ENCODE measurements around the gene PXYLP1.

Gene PXYLP1

DNA sequence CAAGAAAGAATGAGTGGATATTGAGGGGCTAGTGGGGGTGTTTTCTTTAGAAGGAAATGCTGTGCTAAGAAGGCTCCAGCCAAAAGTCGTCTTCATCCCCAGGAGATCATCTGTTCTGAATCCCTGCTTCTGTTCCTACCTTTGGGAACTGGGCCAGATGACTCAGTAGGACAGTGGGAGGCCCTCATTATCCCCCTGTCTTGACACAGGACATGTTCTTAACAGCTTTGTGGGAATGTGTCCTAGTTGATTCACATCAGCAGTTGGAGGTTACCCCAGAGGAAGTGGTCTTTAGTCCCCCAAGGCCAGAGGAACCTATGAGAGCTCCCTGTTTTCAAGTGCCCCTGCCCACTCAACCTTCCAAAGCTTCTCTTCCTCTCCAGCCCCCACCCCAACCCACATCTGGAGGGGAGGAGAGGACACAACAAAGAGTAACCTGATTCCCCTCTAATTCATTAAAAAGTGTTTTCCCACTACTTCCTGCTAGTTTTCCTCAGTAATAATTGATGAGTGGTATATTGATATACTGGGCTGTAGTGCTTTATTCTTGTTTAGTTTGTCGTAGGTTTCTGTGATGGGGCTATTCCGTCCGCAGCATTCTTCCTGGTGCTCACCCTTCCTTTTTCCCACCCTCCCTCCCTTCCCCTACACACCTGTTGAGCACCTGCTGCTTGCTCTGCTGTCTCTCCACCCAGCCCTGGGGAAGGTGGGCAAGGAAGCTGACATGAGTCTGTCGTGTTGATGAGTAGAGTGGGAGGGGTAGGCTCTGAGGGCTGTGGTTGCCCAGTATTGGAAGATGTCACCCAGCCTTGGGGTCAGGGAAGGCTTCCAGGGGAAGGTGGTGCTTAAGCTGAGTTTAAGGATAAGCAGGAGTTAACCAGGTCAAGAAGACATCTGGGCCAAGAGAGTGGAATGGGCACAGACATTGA lies 9.3 kb downstream of the PXYLP1 start:
- H3K27ac ChIP-seq (ENCODE audit: low read length): no peak overlapping the region
- no peaks in the 10 kb centered on the region for H3K9me3 ChIP-seq (ENCODE audit: control insufficient read depth in 1 of 2, low read length in 2 of 2)
- peaks cover 0 to 13% of the 10 kb centered on the region in 2 donors for H3K4me1 ChIP-seq (ENCODE audit: control insufficient read depth in 1 of 2, insufficient read depth in 2 of 2, low read length in 2 of 2)

GRCh38 chr3:141241616-141242376 lies 10.2 kb downstream of the PXYLP1 start:
- no peaks in the 10 kb centered on the region for H3K9me3 ChIP-seq (ENCODE audit: control insufficient read depth in 1 of 2, low read length in 2 of 2)
- H3K27me3 ChIP-seq (ENCODE audit: low read depth, low read length): no peaks in the 10 kb centered on the region
- peaks cover 0 to 13% of the 10 kb centered on the region in 2 donors for H3K4me1 ChIP-seq (ENCODE audit: control insufficient read depth in 1 of 2, insufficient read depth in 2 of 2, low read length in 2 of 2)
- no peak overlapping the region for H3K4me3 ChIP-seq (ENCODE audit: low read depth in 1 of 2, low read length in 2 of 2)
- no peaks in the 10 kb centered on the region for H3K36me3 ChIP-seq (ENCODE audit: control insufficient read depth in 1 of 2, insufficient read depth in 2 of 2, low read length in 2 of 2)
- no peak overlapping the region for H3K27ac ChIP-seq (ENCODE audit: low read length)

More for the DNA sequence above, 9.3 kb downstream of the PXYLP1 start:
- Histone ChIP-seq H3K27me3 (ENCODE audit: low read depth, low read length) (no peaks in the 10 kb centered on the region), H3K4me3 (ENCODE audit: low read depth in 1 of 2, low read length in 2 of 2) (no peak overlapping the region), H3K36me3 (ENCODE audit: control insufficient read depth in 1 of 2, insufficient read depth in 2 of 2, low read length in 2 of 2) (no peaks in the 10 kb centered on the region)

DNA sequence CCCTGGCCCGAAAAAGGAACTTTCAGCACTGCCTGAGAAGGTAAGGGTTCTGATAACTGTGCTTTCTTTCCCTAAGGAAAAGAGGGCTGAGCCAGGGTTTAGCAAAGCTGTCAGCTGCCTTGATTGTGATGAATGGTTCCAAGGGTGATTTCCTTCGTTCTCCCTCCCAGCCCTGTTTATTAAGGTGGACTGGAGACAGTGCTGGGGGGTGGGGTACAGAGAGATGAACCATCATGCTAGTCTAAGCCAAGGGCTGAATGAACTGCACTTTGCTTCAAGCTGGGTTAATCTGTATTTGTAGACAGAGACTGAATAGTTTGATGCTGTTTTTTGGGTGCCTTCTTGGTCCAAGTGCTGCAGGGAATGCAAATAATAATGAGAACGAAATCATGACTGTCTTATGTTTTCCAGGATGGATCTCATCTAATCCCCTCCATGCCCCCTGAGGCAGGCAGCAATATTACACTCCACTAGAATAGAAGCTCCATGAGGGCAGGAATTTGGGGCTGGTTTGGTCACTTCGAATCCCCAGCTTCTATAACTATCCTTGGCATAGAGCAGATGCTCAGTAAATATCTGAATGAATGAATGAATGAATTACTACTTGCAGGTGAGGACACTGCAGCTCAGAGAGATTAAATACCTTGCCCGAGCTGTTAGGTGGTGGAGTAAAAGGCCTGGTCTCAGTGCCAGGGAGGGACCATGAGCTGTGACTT lies 10.9 kb downstream of the PXYLP1 start:
- no peak overlapping the region for H3K4me3 ChIP-seq (ENCODE audit: low read depth in 1 of 2, low read length in 2 of 2)
- H3K27ac ChIP-seq (ENCODE audit: low read length): no peak overlapping the region
- no peaks in the 10 kb centered on the region for H3K27me3 ChIP-seq (ENCODE audit: low read depth, low read length)
- H3K9me3 ChIP-seq (ENCODE audit: control insufficient read depth in 1 of 2, low read length in 2 of 2): no peaks in the 10 kb centered on the region
- H3K36me3 ChIP-seq (ENCODE audit: control insufficient read depth in 1 of 2, insufficient read depth in 2 of 2, low read length in 2 of 2): no peaks in the 10 kb centered on the region
- peaks cover 0 to 13% of the 10 kb centered on the region in 2 donors for H3K4me1 ChIP-seq (ENCODE audit: control insufficient read depth in 1 of 2, insufficient read depth in 2 of 2, low read length in 2 of 2)

- no peaks in the 10 kb centered on the region for H3K27me3 ChIP-seq (ENCODE audit: low read depth, low read length)
- H3K4me1 ChIP-seq (ENCODE audit: control insufficient read depth in 1 of 2, insufficient read depth in 2 of 2, low read length in 2 of 2): peaks cover 0 to 13% of the 10 kb centered on the region in 2 donors
- H3K9me3 ChIP-seq (ENCODE audit: control insufficient read depth in 1 of 2, low read length in 2 of 2): no peaks in the 10 kb centered on the region
- no peak overlapping the region for H3K4me3 ChIP-seq (ENCODE audit: low read depth in 1 of 2, low read length in 2 of 2)
- H3K36me3 ChIP-seq (ENCODE audit: control insufficient read depth in 1 of 2, insufficient read depth in 2 of 2, low read length in 2 of 2): no peaks in the 10 kb centered on the region
- no peak overlapping the region for H3K27ac ChIP-seq (ENCODE audit: low read length)
Observed at GRCh38 chr3:141243271-141243707, 11.7 kb downstream of the PXYLP1 start.

- H3K4me1 ChIP-seq (ENCODE audit: control insufficient read depth in 1 of 2, insufficient read depth in 2 of 2, low read length in 2 of 2): peaks cover 0 to 10% of the 10 kb centered on the region in 2 donors
- no peaks in the 10 kb centered on the region for H3K36me3 ChIP-seq (ENCODE audit: control insufficient read depth in 1 of 2, insufficient read depth in 2 of 2, low read length in 2 of 2)
- H3K27ac ChIP-seq (ENCODE audit: low read length): no peak overlapping the region
- no peaks in the 10 kb centered on the region for H3K27me3 ChIP-seq (ENCODE audit: low read depth, low read length)
- no peak overlapping the region for H3K4me3 ChIP-seq (ENCODE audit: low read depth in 1 of 2, low read length in 2 of 2)
- H3K9me3 ChIP-seq (ENCODE audit: control insufficient read depth in 1 of 2, low read length in 2 of 2): no peaks in the 10 kb centered on the region
Observed at GRCh38 chr3:141246224-141246957, 14.8 kb downstream of the PXYLP1 start.

DNA sequence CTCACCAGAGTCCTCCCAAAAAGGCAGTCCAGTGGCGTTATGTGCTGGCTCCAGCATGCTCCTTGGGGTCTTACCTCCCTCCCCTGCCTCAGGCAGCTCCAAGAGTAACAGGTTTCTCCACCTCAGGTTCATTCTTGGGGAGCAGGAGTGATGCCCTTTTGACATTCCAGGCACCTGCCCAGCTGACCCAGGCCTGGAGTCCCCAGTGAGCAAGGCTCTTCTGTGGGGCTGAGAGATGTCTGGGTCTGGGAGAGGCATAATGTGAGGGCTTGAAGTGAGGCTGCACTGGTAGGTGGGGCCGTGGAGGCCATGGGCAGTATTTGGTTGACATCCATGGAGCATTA lies 15.3 kb downstream of the PXYLP1 start:
- no peaks in the 10 kb centered on the region for H3K36me3 ChIP-seq (ENCODE audit: control insufficient read depth in 1 of 2, insufficient read depth in 2 of 2, low read length in 2 of 2)
- H3K9me3 ChIP-seq (ENCODE audit: control insufficient read depth in 1 of 2, low read length in 2 of 2): no peaks in the 10 kb centered on the region
- H3K4me1 ChIP-seq (ENCODE audit: control insufficient read depth in 1 of 2, insufficient read depth in 2 of 2, low read length in 2 of 2): peaks cover 0 to 5% of the 10 kb centered on the region in 2 donors
- no peak overlapping the region for H3K27ac ChIP-seq (ENCODE audit: low read length)
- H3K4me3 ChIP-seq (ENCODE audit: low read depth in 1 of 2, low read length in 2 of 2): no peak overlapping the region
- H3K27me3 ChIP-seq (ENCODE audit: low read depth, low read length): no peaks in the 10 kb centered on the region

DNA sequence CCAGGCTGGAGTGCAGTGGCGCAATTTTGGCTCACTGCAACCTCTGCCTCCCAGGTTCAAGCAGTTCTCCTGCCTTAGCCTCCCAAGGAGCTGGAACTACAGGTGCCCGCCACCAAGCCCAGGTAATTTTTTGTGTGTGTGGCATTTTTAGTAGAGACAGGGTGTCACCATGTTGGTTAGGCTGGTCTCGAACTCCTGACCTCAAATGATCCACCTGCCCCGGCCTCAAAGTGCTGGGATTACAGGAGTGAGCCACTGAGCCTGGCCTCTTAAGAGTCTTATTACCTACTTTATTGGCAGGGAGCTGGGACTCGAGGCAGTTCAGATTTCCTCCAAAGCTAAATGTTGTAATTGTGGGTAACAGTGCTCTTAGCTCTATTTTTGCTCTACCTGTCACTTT lies 16.4 kb downstream of the PXYLP1 start:
- Histone ChIP-seq H3K27me3 (ENCODE audit: low read depth, low read length) (no peaks in the 10 kb centered on the region), H3K4me3 (ENCODE audit: low read depth in 1 of 2, low read length in 2 of 2) (no peak overlapping the region), H3K4me1 (ENCODE audit: control insufficient read depth in 1 of 2, insufficient read depth in 2 of 2, low read length in 2 of 2) (no peaks in the 10 kb centered on the region), H3K9me3 (ENCODE audit: control insufficient read depth in 1 of 2, low read length in 2 of 2) (no peaks in the 10 kb centered on the region), H3K27ac (ENCODE audit: low read length) (no peak overlapping the region), H3K36me3 (ENCODE audit: control insufficient read depth in 1 of 2, insufficient read depth in 2 of 2, low read length in 2 of 2) (no peaks in the 10 kb centered on the region)

DNA sequence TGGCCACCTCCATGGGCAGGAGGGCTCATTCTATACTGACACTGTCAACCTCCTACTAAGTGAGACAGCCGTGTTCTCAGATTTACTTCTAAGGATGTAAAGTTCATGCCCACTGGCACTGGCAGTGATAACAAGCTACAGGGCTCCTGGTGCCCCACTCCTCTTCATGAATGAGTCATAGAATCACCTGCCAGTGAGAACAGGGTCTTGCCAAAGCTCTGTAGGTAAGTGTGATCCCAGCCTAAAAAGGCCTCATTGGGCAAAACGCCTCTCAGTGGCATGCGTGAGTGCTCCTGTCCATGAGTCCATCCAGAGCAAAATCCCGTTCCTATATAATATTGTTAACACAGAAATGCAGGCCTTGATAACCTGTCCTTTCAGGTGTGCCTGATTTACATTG lies 17.4 kb downstream of the PXYLP1 start:
- Histone ChIP-seq H3K27me3 (ENCODE audit: low read depth, low read length) (no peaks in the 10 kb centered on the region), H3K36me3 (ENCODE audit: control insufficient read depth in 1 of 2, insufficient read depth in 2 of 2, low read length in 2 of 2) (no peaks in the 10 kb centered on the region), H3K9me3 (ENCODE audit: control insufficient read depth in 1 of 2, low read length in 2 of 2) (no peaks in the 10 kb centered on the region), H3K4me3 (ENCODE audit: low read depth in 1 of 2, low read length in 2 of 2) (no peak overlapping the region), H3K4me1 (ENCODE audit: control insufficient read depth in 1 of 2, insufficient read depth in 2 of 2, low read length in 2 of 2) (no peaks in the 10 kb centered on the region), H3K27ac (ENCODE audit: low read length) (no peak overlapping the region)

DNA sequence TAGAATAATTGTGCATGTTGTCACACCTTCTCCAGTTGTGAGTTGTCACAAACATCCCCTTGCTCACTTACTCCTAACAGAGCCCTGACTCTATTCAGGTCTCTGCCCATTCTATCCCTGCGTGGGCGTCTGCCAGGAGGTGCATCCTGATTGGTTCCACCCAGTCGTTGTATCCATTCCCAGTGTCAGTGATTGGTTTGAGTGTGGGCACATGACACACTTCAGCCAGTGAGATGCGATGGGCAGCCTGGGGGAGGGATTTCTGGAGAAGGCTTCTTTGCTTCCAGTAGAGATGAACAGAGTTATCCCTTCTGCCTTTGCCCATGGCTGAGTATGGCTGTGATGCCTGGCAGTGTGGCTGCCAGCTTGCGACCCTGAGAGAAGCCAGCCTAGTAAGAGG lies 18.7 kb downstream of the PXYLP1 start:
- Histone ChIP-seq H3K9me3 (ENCODE audit: control insufficient read depth in 1 of 2, low read length in 2 of 2) (no peaks in the 10 kb centered on the region), H3K4me1 (ENCODE audit: control insufficient read depth in 1 of 2, insufficient read depth in 2 of 2, low read length in 2 of 2) (no peaks in the 10 kb centered on the region), H3K27ac (ENCODE audit: low read length) (no peak overlapping the region), H3K36me3 (ENCODE audit: control insufficient read depth in 1 of 2, insufficient read depth in 2 of 2, low read length in 2 of 2) (no peaks in the 10 kb centered on the region), H3K27me3 (ENCODE audit: low read depth, low read length) (no peaks in the 10 kb centered on the region), H3K4me3 (ENCODE audit: low read depth in 1 of 2, low read length in 2 of 2) (no peak overlapping the region)

GRCh38 chr3:141250828-141251227 lies 19.2 kb downstream of the PXYLP1 start:
- H3K27ac ChIP-seq (ENCODE audit: low read length): no peak overlapping the region
- H3K4me3 ChIP-seq (ENCODE audit: low read depth in 1 of 2, low read length in 2 of 2): no peak overlapping the region
- H3K27me3 ChIP-seq (ENCODE audit: low read depth, low read length): no peaks in the 10 kb centered on the region
- no peaks in the 10 kb centered on the region for H3K9me3 ChIP-seq (ENCODE audit: control insufficient read depth in 1 of 2, low read length in 2 of 2)
- no peaks in the 10 kb centered on the region for H3K4me1 ChIP-seq (ENCODE audit: control insufficient read depth in 1 of 2, insufficient read depth in 2 of 2, low read length in 2 of 2)
- H3K36me3 ChIP-seq (ENCODE audit: control insufficient read depth in 1 of 2, insufficient read depth in 2 of 2, low read length in 2 of 2): no peaks in the 10 kb centered on the region

Data from muscle layer of duodenum (tissue), 2 donors.